T follicular helper cell (primary cell): ENCODE results near the gene UPF3A.
"Not testable (repeated sequence)": the region's sequence is repeated elsewhere in the genome, so short reads cannot be mapped to it uniquely, and the experiment has no call there.

Experiments used
- DNase-seq: peaks from one replicate; pipeline ENCODE4 v3.0.0-alpha.2; 2020; ENCODE audit warnings: low read depth

UPF3A gene

GRCh38 chr13:114264313-114264712 lies 17.1 kb upstream of the UPF3A start:
- not testable (repeated sequence) for DNase-seq

GRCh38 chr13:114264886-114265611 lies 16.4 kb upstream of the UPF3A start:
- DNase-seq, result no peak

GRCh38 chr13:114266241-114266640 lies 15.2 kb upstream of the UPF3A start:
- DNase-seq, result no peak

GRCh38 chr13:114268344-114269280 lies 12.8 kb upstream of the UPF3A start:
- no peak for DNase-seq

DNA sequence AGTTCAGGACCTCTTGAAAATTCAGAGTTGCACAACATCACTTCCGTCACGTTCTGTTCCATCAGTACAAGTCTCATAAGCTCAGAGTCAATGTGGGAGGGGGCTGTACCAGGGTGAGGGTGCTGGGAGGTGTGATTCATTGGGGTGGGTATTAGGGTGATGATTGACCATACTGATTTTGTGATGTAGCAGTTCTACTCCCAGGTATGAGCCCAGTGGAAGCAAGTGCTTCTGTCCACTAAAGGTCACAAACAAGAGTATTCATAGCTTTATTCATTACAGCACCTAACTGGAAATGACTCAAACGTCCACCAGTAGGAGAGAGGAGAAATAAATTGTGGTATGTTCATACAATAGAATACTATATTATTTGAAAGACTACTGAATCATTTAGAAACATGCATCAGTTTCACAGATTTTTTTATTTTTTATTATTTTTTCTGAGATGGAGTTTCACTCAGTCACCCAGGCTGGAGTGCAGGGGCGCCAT lies 12.1 kb upstream of the UPF3A start:
- no peak for DNase-seq

- DNase-seq, result no peak
These were observed 8.4 kb upstream of the UPF3A start for GRCh38 chr13:114272977-114273376.

- no peak for DNase-seq
These were observed 6.1 kb upstream of the UPF3A start for GRCh38 chr13:114275304-114275703.

- no peak for DNase-seq
These were observed 2.3 kb upstream of the UPF3A start for GRCh38 chr13:114279146-114279545.

DNA sequence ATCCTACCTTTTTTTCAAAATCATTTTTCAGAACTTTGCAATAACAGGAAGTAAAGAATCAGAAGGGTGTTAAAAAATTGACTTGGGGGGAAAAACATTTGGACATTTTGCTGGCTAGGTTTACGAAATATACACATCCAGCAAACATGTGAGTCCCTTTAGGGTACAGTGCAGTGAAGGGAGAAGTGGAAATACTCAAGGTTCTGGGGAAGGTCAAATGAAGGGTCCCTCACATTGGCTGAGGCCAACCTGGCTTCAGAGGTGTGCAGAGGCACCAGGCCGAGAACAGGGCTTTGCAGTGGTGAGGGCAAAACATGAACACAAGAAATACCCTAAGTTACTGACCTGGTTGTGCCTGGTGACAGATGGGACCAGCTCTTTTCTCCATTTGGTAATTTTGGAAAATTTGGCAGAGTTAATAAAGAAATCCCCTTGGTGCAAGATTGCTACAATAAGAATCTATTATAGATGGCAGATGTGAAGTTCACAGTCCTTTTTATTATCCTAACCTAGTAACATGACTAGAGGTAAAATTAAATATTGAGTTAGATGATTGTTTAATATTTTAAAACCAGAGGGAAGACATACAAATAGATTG lies 1.5 kb upstream of the UPF3A start:
- DNase-seq, result no peak

DNA sequence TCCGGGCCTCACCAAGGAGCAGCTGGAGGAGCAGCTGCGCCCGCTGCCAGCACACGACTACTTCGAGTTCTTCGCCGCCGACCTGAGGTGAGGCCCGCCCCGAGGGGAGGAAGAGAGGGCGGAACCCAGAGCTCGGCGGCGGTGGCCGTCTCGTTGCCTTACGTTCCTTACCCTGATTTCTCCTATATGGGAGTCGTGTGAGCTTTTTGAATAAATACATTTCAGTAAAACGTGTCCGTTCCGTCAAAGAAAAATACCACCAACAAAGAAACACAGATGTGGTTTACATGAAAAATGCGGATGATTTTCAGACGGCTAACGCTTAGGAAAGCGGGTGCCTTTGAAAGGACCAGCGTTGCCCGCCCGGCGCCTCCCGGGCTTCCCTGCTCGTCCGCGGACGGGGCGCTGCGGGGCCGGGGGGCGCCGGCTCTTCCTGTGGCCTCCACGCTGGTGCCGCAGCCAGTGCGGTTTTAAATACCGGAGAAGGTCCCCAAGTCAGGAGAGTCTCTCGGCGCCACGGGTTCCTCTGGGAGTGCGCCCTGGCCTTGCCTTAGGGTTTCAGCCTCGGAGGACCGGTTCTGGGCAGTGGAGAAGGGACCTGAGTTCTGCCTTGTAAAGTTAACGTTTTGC lies 755 bp downstream of the UPF3A start:
- peak; percentile 56 for DNase-seq

- DNase-seq, result no peak
These were observed 2.2 kb downstream of the UPF3A start for GRCh38 chr13:114283576-114283975.

DNA sequence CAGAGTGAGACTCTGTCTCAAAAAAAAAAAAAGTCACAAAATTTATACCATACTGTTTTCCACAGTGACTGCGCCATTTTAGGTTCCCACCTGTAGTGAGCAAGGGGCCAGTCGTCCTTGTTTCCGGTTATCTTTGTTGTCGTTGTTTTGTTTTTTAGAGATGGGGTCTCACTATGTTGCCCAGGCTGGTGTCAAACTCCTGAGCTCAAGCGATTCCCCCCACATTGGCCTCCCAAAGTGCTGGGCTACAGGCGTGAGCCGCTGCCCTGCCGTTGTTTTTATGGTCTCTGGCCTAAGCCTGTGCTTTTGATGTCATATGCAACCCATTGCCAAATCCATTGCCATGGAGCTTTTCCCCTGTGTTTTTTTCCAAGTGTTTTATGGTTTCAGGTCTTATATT lies 3.3 kb downstream of the UPF3A start:
- DNase-seq, result no peak

- DNase-seq, result no peak
These were observed 3.9 kb downstream of the UPF3A start for GRCh38 chr13:114285166-114285808.

DNA sequence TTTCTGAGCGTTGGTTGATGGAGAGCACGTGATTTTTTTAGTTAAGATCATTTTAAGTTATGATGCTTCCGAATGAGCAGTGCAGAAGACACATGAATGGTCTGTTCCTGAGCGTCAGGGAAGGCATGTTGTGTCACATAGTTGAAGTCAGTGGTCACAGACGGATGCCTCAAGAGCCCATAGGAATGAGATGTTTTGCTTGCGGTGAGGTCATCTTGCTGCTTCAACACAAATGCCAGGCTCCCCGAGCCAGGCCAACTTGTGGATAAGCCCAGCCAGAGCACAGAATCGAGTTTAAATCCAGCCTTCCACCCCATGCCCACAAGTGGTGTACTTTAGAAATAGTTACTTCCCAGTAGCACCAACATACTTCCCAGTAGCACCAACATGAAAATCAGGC lies 5.4 kb downstream of the UPF3A start:
- no peak for DNase-seq

DNA sequence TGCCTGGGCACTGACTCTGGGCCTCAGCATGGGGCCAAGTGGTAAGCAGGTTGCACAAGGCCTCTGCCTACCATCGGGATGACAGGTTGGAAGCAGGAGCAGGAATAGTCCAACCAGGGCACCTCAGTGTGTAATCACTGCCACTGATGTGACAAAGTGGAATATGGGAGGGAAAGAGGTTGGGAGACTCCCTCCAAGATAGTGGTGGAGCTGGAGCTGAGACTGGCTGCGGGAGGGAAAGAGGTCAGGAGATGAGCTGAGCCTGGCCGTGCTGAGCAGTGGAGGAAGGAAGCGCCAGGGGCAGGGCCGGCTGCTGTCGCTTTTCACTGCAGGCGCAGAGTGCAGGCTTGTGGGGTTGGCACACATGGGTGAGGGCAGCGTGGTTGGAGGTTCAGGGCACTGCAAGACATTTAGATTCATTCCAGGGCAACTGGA lies 6.8 kb downstream of the UPF3A start:
- no peak for DNase-seq

GRCh38 chr13:114296448-114296847 lies 15.0 kb downstream of the UPF3A start:
- DNase-seq, result no peak

GRCh38 chr13:114296902-114297301 lies 15.5 kb downstream of the UPF3A start:
- no peak for DNase-seq

- DNase-seq, result no peak
These were observed 17.5 kb downstream of the UPF3A start for GRCh38 chr13:114298866-114299265.

DNA sequence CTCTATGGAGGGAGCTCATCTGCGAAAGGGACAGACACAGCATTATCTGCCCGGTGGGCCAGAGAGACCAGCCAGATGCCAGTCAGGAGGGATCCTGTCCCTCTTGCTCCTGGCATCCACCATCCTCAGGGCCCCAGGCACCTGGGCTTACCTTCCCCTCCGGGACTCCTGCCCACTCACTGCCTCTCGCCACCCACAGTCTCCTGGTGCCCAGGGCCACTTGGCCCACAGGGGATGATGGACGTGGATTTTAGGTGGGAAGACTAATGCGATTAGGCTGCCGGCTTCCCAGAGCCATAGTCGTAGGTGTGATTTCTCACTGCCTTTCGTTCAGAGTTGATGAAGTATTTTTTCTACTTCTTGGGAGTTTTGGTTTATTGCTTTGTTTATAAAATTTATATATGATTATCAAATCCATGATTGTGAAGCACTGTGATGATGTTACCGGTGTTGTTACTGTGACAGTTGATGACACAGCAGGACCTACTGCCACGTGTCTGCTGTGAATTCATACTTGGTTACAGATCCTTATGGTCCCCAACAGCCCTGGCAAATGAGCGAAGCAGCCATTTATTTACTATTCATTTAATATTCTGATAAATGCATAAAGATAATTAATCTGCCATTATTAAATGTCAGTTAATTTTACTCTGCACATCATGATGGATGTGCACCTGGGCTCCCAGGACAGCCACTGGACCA lies 18.4 kb downstream of the UPF3A start:
- DNase-seq, result no peak

GRCh38 chr13:114303700-114304327 lies 22.4 kb downstream of the UPF3A start:
- DNase-seq, result no peak
